AG04450 (cell line): Measurements from ENCODE around the gene PLXNA1. TPM values are rescaled to one million over a fixed set of nuclear protein-coding genes. Genes with fewer than 3 reads are reported as not detected.

ENCODE experiments used
- CTCF ChIA-PET: fragments of 300-600, 350-600 bp; formaldehyde crosslinking; extraction: SDS; loops from one replicate; lab custom pipeline; 2022; ENCODE audit warnings: antibody characterized with exemption, inconsistent platforms; lab: Charles Lee
- POLR2A ChIA-PET: fragments of 350-600 bp; formaldehyde crosslinking; extraction: SDS; loops from one replicate; lab custom pipeline; 2021; ENCODE audit warnings: antibody characterized with exemption, inconsistent platforms; lab: Yijun Ruan, JAX
- DNase-seq: peaks from one replicate; pipeline ENCODE4 v3.0.0-alpha.2; 2011; ENCODE audit warnings: low read depth, low spot score
- H3K27ac ChIP-seq: one replicate; pipeline ENCODE4 v1.5.1; 2012; ENCODE audit warnings: low read depth, low read length, control low read depth
- H3K27me3 ChIP-seq: one replicate; pipeline ENCODE4 v1.6.0; 2012; ENCODE audit warnings: low read length; ENCODE audit not compliant: control insufficient read depth, insufficient read depth
- H3K4me3 ChIP-seq: 2 replicates; pipeline ENCODE4 v1.5.1; 2011; ENCODE audit warnings: mild to moderate bottlenecking, low read depth, low read length, control low read depth
- H3K9me3 ChIP-seq: 2 replicates; pipeline ENCODE4 v1.5.1; 2012; ENCODE audit warnings: low read length; ENCODE audit not compliant: control insufficient read depth, insufficient read depth
- polyA plus RNA-seq: library from polyadenylated mRNA; depleted of rRNA; stranded (reverse); fragments of >200 nt; gene quantifications from 2 replicates; pipeline ENCODE4 v1.2.3, GENCODE V29; 2011
- TF ChIP-seq, protein P1 (sequence below): IDR thresholded peaks from 2 replicates; pipeline ENCODE4 v1.5.1; 2011; ENCODE audit warnings: low read depth, low read length, control low read depth, inconsistent platforms

The PLXNA1 gene
- polyA plus RNA-seq, 1 experiment: 22.0 TPM

DNA sequence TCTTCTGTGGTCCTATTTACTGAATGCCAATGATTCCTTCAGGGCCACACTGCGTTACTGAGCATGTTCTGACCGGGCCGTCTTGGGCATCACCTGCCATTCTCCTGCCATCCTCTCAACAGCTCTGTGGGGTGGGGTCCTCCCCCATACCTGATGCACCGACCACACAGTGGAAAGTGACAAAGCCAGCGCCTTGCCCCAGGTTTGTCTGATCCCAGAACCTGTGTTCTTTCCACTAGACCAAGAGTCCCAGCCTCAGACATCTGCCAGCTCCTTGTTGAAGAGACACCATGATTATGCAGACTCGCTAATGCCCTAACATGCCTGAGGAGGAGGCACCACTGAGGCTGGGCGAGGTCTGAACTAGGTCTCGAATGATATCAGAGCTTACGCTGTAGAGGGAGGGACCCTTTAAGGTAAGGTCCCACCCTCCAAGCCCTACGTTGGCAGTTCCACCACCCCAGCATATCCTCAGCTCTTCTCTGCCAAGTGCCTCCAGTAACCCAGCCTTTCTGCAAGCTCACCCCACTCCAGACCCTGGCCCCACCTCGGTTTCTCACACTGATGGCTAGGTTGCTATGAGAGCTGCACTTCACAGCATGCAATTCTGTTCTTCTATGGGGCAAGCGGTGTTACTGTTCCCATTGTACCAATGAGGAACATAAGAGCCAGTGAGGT, 29.8 kb upstream of the PLXNA1 start:
- no peak overlapping the region for H3K27ac ChIP-seq
- no peak overlapping the region for H3K4me3 ChIP-seq
- ChIA-PET POLR2A (no interaction called here), CTCF (no interaction called here)
- DNase-seq: no peak
- no peaks in the 10 kb centered on the region for H3K27me3 ChIP-seq
- TF ChIP-seq, protein P1, sequence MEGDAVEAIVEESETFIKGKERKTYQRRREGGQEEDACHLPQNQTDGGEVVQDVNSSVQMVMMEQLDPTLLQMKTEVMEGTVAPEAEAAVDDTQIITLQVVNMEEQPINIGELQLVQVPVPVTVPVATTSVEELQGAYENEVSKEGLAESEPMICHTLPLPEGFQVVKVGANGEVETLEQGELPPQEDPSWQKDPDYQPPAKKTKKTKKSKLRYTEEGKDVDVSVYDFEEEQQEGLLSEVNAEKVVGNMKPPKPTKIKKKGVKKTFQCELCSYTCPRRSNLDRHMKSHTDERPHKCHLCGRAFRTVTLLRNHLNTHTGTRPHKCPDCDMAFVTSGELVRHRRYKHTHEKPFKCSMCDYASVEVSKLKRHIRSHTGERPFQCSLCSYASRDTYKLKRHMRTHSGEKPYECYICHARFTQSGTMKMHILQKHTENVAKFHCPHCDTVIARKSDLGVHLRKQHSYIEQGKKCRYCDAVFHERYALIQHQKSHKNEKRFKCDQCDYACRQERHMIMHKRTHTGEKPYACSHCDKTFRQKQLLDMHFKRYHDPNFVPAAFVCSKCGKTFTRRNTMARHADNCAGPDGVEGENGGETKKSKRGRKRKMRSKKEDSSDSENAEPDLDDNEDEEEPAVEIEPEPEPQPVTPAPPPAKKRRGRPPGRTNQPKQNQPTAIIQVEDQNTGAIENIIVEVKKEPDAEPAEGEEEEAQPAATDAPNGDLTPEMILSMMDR: no peak
- no peaks in the 10 kb centered on the region for H3K9me3 ChIP-seq

DNA sequence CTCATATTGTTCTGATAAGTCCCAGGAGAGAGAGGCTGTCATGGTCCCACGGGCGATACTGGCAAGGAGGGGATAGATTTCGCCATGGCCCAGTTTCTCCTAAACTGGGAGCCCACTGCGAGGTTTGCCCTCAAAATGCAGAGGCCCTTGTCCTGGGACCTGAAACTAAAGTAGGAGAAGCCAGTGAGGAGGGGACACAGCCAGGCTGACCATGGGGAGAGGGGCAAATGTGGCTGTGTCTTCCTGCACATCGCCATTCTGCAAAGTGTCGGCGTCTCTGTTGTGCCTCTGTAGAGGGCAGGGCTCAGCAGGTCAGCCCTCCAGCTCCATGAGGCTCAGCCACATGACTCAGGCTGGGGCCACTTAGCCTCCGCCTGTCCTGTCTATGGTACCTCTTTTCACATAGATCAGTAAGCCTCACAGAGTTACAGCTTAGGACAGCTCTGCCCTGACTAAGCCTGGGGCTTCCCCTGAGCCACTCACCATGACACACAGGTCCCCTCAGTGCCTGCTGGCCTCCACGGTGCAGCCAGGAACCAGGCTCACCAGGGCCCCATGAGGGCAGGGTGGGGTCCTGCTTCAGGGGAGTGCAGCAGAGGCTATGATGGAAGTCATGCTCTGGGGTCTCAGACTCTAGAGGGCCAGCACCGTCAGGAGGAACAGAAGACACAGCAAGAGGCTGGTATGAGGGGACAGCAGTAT, 28.6 kb upstream of the PLXNA1 start:
- TF ChIP-seq, protein P1: no peak
- Histone ChIP-seq H3K4me3 (no peak overlapping the region), H3K9me3 (no peaks in the 10 kb centered on the region), H3K27ac (no peak overlapping the region), H3K27me3 (no peaks in the 10 kb centered on the region)
- DNase-seq: no peak
- CTCF ChIA-PET: no interaction called here
- POLR2A ChIA-PET: no interaction called here

DNA sequence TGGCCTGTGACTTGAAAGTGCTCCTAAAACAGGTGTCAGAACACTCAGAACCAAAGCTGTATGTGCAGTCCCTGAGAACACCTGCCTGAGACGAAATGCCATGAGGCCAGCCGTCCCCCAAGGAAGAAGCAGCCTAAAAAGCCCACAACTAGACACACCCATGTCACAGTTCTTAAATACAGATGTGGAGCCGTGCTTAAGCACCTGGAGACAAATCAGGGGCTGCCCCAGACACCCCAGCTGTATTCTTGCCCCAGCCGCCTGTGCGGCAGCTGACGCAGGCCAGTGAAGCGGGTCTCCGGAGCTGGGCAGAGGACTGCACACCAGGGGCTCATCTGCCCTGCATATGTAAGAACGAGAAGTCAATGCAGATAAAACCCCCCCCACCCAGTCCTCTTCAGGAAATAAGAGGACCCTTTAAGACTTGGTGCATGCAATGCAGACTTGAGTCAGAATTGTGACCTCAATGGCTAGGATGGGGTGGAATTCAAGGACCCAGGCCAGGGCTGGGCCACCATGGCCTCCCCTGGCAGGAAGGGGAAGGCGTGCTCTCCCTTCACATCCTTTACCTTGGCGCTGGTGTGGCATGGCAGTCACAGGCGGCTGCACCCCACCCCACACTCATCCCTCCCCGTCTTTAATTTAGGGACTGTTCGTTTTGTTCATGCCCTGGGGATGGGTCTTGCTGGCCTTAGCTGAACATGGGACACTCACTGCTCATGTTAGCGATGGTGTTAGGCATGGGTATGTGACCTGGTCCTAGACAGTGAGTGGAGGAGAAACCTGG, 27.7 kb upstream of the PLXNA1 start:
- Histone ChIP-seq H3K27ac (no peak overlapping the region), H3K27me3 (no peaks in the 10 kb centered on the region), H3K4me3 (no peak overlapping the region), H3K9me3 (no peaks in the 10 kb centered on the region)
- TF ChIP-seq, protein P1: no peak
- no peak for DNase-seq
- ChIA-PET CTCF (interaction anchor here (0.5 to 1.1 kb wide), 2 partner anchors 27 to 144 kb away, joined by 3 read pairs; partner anchors contain the start of gene PLXNA1), POLR2A (no interaction called here)

DNA sequence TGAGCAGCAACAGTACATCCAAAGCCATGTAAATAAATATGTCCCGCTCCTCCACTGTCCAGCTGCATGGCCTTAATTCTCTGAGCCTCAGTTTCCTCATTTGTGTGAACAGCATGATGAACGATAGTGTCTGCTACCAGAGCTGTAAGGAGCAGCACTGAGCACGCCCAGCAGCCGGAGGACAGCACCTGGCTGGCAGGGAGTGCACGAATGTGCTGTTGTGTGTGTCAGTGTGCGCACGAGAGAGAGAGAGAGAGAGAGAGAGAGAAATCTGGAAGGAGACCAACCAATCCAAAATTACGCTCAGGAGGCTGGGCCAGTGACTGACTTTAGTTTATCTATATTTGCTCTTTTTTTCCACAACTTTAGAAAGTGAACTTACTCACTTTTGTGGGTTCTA, 26.6 kb upstream of the PLXNA1 start:
- ChIA-PET CTCF (no interaction called here), POLR2A (no interaction called here)
- DNase-seq: no peak
- no peak overlapping the region for H3K27ac ChIP-seq
- no peaks in the 10 kb centered on the region for H3K9me3 ChIP-seq
- H3K27me3 ChIP-seq: no peaks in the 10 kb centered on the region
- H3K4me3 ChIP-seq: no peak overlapping the region
- TF ChIP-seq, protein P1: no peak
